Activated CD8-positive, alpha-beta T cell treated with anti-CD3 and anti-CD28 coated beads for 36 hours (primary cell): Measurements from ENCODE around the gene C2orf68. TPM values are rescaled to one million over a fixed set of nuclear protein-coding genes. Genes with fewer than 3 reads are reported as not detected.
A peak's percentile ranks its signal among the peaks of the same experiment; 100 is the strongest.

Experiments used
- ATAC-seq: fragments of 200-7000 bp; cut with Tn5 transposase; one replicate; pipeline ENCODE4 v1.10.0; 2021; ENCODE audit warnings: mild to moderate bottlenecking, moderate library complexity
- CTCF ChIA-PET: fragments of 350-600 bp; sonication (Branson Sonifier 250); formaldehyde crosslinking; loops from one replicate; lab custom pipeline; 2021; ENCODE audit warnings: antibody characterized with exemption; lab: Charles Lee
- POLR2A ChIA-PET: fragments of 350-600 bp; sonication (Branson Sonifier 250); formaldehyde crosslinking; loops from one replicate; lab custom pipeline; 2021; ENCODE audit warnings: antibody characterized with exemption; lab: Charles Lee
- DNase-seq: peaks from one replicate; pipeline ENCODE4 v3.0.0-alpha.2; 2020
- H3K27ac Mint-ChIP-seq: one replicate; pipeline ENCODE4 v1.8.0; 2021; ENCODE audit warnings: mild to moderate bottlenecking, mixed read lengths
- H3K27me3 Mint-ChIP-seq: one replicate; pipeline ENCODE4 v1.8.0; 2021; ENCODE audit warnings: mixed read lengths
- H3K36me3 Mint-ChIP-seq: one replicate; pipeline ENCODE4 v1.8.0; 2021; ENCODE audit warnings: low read depth, mixed read lengths
- H3K4me1 Mint-ChIP-seq: one replicate; pipeline ENCODE4 v1.8.0; 2021; ENCODE audit warnings: low read depth, mixed read lengths
- H3K4me3 Mint-ChIP-seq: one replicate; pipeline ENCODE4 v1.8.0; 2021; ENCODE audit warnings: mild to moderate bottlenecking, moderate library complexity, mixed read lengths
- H3K9me3 Mint-ChIP-seq: one replicate; pipeline ENCODE4 v1.8.0; 2021; ENCODE audit warnings: mixed read lengths
- intact Hi-C: fragments of 100-400 bp; cut with micrococcal nuclease; formaldehyde crosslinking; loops from one replicate; pipeline ENCODE4 v1.10.0; 2022
- total RNA-seq, 2 experiments: library from RNA; stranded (reverse); gene quantifications; one replicate each; pipeline ENCODE4 v1.2.3, GENCODE V29; 2021
- TF ChIP-seq, protein P1 (sequence below): fragments of 200-600 bp; IDR thresholded peaks from one replicate; pipeline ENCODE4 v1.8.0; 2022; ENCODE audit warnings: antibody characterized with exemption, mild to moderate bottlenecking

Gene C2orf68
- total RNA-seq, 2 experiments from 2014 or later: 25.4 to 29.1 TPM

DNA sequence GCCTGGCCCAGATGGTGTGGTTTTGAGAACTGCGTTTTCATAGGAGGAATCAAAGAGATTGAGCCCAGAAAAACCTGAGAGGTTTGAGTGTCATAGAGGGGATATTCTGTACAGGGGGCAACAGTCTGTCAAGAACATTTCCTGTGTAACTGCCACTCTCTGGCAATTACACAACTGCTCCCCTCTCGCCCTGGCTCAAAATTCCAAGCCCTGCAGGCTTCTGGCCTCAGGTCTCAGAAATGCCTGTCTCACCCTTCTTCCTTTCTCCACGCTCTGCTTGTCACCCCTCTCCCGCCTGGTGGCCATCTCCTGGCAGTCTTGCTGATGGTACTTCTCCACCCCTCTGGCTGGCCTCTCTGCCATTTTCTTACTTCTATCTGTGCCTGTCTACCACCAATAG lies 23.6 kb downstream of the C2orf68 start:
- ChIA-PET POLR2A (interaction anchor here (0.8 to 2.9 kb wide), 3 partner anchors 11 to 187 kb away, joined by 3 to 12 read pairs (median 5); partner anchors contain the start of gene TMEM150A), CTCF (interaction anchor here (1.4 to 1.5 kb wide), 2 partner anchors 9 to 37 kb away, joined by 4 to 8 read pairs; no protein-coding TSS in a partner anchor)
- Mint-ChIP-seq H3K4me1 (peaks cover 29% of the 10 kb centered on the region), H3K4me3 (no peak overlapping the region), H3K27me3 (no peaks in the 10 kb centered on the region), H3K9me3 (no peaks in the 10 kb centered on the region), H3K27ac (peak overlapping the region; percentile 35), H3K36me3 (peaks cover 4% of the 10 kb centered on the region)
- no peak for DNase-seq
- intact Hi-C loops: no loop called here
- TF ChIP-seq, protein P1, sequence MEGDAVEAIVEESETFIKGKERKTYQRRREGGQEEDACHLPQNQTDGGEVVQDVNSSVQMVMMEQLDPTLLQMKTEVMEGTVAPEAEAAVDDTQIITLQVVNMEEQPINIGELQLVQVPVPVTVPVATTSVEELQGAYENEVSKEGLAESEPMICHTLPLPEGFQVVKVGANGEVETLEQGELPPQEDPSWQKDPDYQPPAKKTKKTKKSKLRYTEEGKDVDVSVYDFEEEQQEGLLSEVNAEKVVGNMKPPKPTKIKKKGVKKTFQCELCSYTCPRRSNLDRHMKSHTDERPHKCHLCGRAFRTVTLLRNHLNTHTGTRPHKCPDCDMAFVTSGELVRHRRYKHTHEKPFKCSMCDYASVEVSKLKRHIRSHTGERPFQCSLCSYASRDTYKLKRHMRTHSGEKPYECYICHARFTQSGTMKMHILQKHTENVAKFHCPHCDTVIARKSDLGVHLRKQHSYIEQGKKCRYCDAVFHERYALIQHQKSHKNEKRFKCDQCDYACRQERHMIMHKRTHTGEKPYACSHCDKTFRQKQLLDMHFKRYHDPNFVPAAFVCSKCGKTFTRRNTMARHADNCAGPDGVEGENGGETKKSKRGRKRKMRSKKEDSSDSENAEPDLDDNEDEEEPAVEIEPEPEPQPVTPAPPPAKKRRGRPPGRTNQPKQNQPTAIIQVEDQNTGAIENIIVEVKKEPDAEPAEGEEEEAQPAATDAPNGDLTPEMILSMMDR: no peak
- ATAC-seq: no peak

DNA sequence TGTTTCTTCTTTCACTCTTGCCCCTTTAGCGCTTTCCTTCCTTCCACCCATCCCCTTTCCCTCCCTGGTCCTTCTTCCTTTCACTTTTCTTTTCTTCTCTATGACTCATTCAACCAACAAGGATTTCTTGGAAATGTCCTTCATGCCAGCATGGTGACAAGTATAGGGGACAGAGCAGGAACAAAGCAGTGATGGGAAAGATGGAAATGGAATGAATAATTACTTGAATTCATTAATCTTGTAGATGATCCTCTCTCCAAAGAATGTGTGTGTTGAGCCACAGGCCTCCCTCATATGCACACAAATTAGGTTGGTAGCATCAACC lies 26.1 kb downstream of the C2orf68 start:
- Mint-ChIP-seq H3K9me3 (no peaks in the 10 kb centered on the region), H3K4me3 (peak overlapping the region; percentile 81), H3K27me3 (no peaks in the 10 kb centered on the region), H3K27ac (peak overlapping the region; percentile 91), H3K4me1 (peaks cover 37% of the 10 kb centered on the region), H3K36me3 (peaks cover 15% of the 10 kb centered on the region)
- ATAC-seq: no peak
- intact Hi-C loops: no loop called here
- POLR2A ChIA-PET: interaction anchor here (1.0 to 3.3 kb wide), 6 partner anchors 9 to 167 kb away, joined by 4 to 21 read pairs (median 11); partner anchors contain the start of genes MAT2A, RNF181, SH2D6 and TMEM150A
- DNase-seq: no peak
- CTCF ChIA-PET: interaction anchor here (0.6 to 1.6 kb wide), 2 partner anchors 19 to 162 kb away, joined by 4 to 5 read pairs; no protein-coding TSS in a partner anchor
- TF ChIP-seq, protein P1: no peak

DNA sequence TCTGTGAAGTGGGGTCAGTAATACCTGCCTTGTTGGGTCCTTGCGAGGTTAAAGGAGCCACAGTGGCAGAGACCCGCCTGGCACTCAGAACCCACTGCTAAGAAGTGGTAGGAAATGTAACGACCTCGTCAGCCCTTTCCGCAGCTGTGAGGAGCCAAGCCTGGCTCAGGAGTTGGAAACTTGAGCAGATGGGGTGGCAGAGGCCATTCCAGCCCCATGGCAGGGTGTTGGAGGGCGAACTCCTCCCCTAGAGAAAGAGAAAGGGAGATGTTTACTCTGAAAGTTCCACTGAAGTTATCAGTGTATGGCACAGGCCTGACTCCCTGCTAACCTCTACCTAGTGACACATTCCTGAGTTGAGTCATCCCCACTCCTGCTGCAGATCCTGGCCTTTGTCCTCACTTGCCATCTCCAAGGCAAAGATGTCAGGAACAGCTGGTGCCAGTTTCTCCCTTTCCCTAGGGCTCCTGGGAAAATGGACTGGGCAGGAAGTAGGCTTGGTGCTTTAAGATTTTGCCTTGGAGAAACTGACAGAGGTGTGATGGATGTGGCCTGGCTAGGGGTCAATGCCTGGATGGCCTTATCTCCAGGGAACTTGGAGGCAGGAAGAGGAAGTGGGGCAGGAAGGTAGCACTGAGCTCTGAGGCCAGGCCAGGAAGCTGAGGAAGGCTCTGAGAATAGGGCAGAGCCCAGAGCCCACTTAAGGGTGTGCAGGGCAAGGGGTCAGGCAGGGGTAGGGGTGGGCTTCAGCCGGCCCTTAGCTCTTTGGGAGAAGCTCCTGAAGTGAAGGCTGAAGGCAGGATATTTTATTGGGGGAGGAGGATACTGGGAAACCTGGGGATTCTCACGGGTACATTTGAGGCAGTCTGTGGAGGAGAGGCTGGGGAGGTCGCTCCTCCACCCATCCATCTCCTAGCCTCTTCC lies 26.7 kb downstream of the C2orf68 start:
- peak; percentile 70 for ATAC-seq
- peaks cover 18% of the 10 kb centered on the region for H3K36me3 Mint-ChIP-seq
- no peaks in the 10 kb centered on the region for H3K27me3 Mint-ChIP-seq
- H3K27ac Mint-ChIP-seq: peak overlapping the region; percentile 91
- H3K9me3 Mint-ChIP-seq: no peaks in the 10 kb centered on the region
- intact Hi-C loops: no loop called here
- peak; percentile 33 for DNase-seq
- peak overlapping the region; percentile 81 for H3K4me3 Mint-ChIP-seq
- ChIA-PET CTCF (interaction anchor here (0.7 to 1.6 kb wide), 3 partner anchors 10 to 19 kb away, joined by 3 to 5 read pairs (median 3); partner anchors contain the start of genes RNF181 and TMEM150A), POLR2A (interaction anchor here (1.0 to 3.3 kb wide), 6 partner anchors 9 to 166 kb away, joined by 4 to 21 read pairs (median 11); partner anchors contain the start of genes MAT2A, RNF181, SH2D6 and TMEM150A)
- peaks cover 40% of the 10 kb centered on the region for H3K4me1 Mint-ChIP-seq
- TF ChIP-seq, protein P1: no peak

DNA sequence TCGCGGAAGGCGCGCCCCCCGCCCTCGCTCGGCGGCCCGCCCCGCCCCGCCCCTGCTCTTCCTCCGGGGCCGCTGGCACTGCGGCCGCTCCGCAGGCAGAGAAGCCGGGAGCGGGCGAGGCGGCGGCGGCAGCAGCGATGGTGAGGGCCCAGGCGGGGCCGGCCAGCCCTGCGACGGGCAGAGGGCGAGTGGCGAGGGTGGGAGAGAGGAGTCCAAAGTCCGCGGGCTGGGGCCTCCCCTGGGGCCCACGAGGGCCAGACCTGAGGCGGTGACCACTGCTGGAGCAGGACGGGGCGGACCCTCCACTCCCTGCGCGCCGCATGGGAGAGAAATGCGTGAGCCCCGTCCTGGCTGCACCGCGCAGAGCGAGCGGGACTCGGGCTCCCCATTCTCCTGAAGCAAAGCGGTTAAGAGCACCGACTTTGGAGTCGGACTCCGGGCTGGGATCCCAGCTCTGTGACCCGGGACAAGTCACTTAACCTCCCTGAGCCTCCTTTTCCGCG lies 27.5 kb downstream of the C2orf68 start, which contains the start of gene VAMP5:
VAMP5 (plus strand) TSS at position 78 of the 503 bp plus-strand sequence; CDS start at position 138, 60 bp downstream.
- H3K36me3 Mint-ChIP-seq: peaks cover 20% of the 10 kb centered on the region
- no peaks in the 10 kb centered on the region for H3K9me3 Mint-ChIP-seq
- POLR2A ChIA-PET: interaction anchor here (1.2 to 3.3 kb wide), 5 partner anchors 8 to 45 kb away, joined by 3 to 21 read pairs (median 13); partner anchors contain the start of genes MAT2A, RNF181 and TMEM150A
- peak within 1 kb of the TSS; percentile 81 for H3K4me3 Mint-ChIP-seq
- H3K27ac Mint-ChIP-seq: peak within 1 kb of the TSS; percentile 91
- TF ChIP-seq, protein P1: no peak
- CTCF ChIA-PET: interaction anchor here (0.7 to 1.6 kb wide), 4 partner anchors 11 to 53 kb away, joined by 3 to 5 read pairs (median 4); partner anchors contain the start of genes RNF181 and TMEM150A
- intact Hi-C loops: no loop called here
- DNase-seq (no peak), ATAC-seq (peak; percentile 48)
- H3K27me3 Mint-ChIP-seq: no peaks in the 10 kb centered on the region
- peaks cover 46% of the 10 kb centered on the region for H3K4me1 Mint-ChIP-seq
